Hematopoietic multipotent progenitor cell treated with erythropoietin and hydrocortisone succinate and interleukin-3 and kit ligand, for 6 days (in vitro differentiated cells): Measurements from ENCODE around the gene HEY2.
"Not testable (repeated sequence)": the region's sequence is repeated elsewhere in the genome, so short reads cannot be mapped to it uniquely, and the experiment has no call there.

Source experiments
- DNase-seq: peaks from one replicate; pipeline ENCODE4 v3.0.0-alpha.2; 2015

Gene HEY2

DNA sequence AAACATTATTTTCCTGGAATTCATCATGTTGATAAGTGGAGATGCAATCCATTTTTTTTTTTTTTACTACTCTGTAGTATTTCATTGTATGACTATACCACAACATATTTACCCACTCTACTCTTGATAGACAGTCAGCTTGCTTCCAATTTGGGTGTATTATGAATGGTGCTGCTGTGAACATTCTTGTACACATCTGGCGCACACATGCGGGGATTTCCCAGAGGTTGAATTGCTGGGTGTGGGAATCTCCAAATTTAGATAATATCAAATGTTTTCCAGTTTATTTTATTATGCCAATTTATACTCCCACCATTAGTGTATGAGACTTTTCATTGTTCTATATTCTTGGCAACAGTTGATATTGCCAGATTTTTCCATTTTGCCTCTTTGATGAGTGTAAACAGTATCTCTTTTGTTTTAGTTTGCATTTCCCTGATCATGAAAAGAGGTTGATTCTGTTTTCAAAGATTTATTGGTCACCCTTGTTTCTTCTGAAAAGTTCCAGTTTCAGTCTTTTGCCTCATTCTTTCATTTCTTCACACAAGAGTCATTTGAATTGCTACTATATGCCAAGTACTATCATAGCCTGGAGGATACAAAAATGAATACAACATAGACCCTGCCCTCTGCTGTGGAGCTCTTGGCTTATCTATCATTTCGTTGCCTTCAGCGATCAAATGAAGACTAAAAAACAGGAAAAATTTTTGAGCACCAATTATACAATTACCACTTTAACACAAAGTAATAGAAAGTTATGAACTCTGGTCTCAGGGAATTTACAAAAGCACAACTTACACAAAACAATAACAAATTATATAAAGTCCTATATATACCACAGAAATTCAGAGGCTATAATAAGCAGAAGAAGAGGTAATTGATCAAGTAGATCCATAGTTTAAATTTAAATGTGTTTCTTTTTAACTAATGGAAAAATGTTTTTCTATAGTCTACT is 24.2 kb downstream of the HEY2 start:
- no peak for DNase-seq

GRCh38 chr6:125776107-125776826 is 26.8 kb downstream of the HEY2 start:
- DNase-seq: not testable (repeated sequence)

DNA sequence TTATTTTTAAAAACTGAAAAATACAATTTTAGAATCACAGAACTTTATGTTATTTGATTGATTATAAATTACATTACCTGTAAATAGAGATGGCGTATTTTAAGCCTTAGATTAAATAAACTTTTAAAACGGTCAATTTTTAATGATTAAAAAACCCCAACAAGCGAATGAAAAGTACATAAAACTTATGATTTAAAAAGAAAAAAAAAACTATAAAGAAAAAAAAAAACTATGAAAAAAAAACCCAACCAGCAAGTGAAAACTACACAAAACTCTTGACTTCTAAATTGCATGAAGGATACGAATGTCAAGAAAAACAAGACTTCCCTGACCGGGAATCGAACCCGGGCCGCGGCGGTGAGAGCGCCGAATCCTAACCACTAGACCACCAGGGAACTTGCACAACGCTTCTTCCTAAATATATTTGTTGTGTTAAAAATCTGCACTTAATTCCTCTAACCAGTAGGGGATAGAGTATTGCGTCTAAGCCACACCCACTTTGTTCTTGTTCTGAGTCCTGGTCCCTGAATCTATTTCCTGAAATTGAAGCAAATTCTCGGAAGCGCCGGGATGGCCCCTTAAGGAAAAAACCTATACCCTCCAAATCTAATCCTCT is 30.6 kb downstream of the HEY2 start:
- DNase-seq: peak; percentile 98

DNA sequence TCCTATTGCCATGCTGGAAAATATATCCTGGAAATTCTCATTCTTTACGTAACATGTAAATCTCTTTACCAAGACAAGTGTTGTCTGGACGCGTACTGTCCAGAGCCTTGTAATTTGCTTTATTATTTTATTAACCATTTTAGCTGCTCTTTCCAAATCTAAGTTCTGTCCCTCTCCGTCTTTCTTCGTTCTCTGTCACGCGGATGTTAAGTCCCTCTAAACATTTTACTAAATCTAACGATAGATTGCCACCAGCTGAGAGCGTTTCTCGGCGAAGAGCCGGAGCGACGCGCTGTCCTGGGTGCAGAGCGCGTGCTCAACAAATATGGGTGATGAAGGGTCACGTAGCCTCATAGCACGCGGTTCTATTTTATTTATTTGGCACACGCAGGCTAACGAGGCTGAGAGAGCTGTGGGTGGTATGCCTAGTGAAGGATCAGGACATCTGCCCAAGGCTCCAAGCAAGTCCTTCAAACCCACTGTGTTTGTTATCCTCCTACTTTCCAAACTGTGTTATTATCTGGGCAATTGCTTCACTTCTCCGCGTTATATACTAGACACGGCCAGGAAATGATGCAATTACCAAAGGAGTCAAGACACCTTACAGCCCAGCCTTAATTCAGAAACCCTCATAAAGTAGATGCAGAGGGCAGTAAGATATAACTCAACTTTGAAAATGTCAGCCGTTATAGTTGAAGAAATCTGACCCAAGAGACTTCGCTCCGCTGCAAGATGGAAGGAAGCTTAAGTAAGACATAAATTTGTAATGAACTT is 31.3 kb downstream of the HEY2 start:
- DNase-seq: peak; percentile 87

GRCh38 chr6:125781314-125781868 is 32.0 kb downstream of the HEY2 start:
- peak; percentile 65 for DNase-seq

DNA sequence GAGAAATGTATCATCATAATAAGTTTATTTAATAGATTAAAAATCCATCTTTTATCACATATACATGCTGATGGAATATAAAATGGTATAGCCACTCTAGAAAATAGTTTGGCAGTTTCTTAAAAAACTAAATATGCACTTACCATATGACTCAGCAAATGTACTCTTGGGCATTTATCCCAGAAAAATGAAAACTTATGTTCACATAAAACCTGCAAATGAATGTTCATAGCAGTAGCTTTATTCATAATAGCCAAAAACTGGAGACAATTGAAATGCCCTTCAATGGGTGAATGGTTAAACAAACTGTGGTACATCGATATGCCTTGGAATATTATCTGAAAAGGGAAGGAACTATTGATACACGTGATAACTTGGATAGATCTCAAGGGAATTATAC is 34.9 kb downstream of the HEY2 start:
- no peak for DNase-seq

DNA sequence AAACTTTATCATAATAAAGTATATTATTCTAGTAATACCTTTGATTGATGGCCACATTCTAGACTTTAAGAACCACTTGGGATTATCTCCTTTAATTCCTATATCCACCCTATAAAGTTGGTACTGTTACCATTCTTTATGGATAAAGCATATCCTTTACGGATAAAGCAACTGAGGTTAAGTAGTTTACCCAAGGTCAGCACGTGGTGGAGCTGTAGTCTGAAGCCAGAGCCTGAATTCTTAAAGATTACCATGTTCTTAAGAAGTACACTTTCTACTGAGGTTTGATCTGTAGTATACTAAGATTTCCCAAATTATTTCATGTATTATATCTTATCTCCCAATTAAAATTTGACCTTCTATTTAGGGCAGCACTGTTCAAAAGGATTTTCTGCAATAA is 38.4 kb downstream of the HEY2 start:
- DNase-seq: peak; percentile 76

- peak; percentile 64 for DNase-seq
Measured at GRCh38 chr6:125789167-125789566, 39.7 kb downstream of the HEY2 start.

DNA sequence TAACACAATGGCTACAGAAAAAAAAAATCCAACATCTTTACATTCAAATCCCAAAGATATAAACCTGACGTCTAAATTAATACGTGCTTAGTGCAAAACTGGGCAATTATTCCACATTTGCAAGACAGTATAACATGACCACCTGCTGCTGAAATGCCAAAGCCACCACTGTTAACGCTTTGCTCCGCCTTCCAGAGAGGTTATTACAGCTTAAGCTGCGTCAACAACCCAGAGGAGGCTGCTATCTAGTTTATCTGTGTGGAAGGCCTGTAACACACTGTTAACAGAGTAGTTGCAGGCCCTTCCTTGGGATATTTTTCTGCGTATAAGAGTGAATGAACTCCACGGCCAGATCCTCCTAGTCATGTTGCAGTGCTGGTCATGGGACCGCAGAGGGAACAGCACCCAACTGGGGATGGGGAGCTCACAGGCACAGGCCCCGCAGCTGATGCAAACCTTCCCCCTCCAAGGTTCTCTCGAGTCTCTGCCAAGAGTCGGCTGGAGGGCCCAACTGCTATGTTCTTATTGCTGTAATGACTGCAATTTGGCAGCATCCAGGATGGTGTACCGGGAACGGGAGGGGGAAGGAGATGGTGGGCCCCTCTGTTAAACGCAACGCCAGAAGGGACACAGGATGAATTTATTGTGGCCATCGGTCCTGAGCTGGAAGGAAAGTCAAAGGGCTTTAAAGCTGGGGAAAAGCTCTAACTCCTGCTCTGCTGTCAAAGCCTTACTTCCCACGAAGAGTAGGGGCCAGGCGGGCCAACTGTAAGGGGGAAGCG is 40.3 kb downstream of the HEY2 start:
- peak; percentile 97 for DNase-seq

DNA sequence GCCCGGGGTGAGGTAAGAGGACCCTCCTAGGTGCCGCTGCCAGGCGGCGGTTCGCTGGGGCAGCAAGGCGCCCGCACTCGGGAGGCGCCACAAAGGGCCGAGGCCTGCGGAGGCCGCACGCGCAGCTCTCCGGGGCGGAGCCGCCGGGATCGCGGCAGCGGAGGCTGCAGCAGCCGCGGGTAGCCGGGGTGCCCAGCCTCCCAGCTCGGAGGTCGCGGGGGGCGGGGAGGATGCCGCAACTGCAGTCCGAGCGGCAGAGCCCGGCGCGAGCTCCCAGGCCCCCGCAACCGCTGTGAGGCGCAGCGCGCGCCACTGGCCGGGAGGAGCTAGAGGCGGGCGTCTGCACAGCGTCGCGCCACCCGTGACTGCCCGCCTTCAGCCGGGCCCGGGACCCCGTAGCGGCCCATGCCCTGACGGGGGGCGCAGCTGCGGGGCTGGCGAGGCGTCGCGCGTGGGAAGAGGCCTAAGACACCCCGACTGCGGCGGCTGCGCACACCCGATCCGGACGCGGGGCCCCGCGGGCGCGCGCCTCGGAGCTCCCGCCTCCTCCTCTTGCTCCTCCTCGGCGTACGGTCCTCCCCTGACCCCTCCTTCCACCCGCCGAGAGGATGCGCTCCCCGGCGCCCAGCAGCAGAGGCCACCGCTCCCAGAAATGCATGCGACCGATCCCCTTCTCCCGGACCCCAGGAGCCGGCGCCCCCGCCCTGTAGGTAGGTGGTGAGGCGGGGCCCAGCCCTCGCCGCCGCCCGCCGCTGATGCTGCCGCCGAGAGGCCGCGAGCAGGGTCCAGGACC is 41.1 kb downstream of the HEY2 start, which contains the start of gene NCOA7:
TSS of gene NCOA7 (plus strand) at position 603 of the 793 bp plus-strand sequence. CDS start 24,395 bp downstream, outside the sequence.
- DNase-seq: peak; percentile 84

DNA sequence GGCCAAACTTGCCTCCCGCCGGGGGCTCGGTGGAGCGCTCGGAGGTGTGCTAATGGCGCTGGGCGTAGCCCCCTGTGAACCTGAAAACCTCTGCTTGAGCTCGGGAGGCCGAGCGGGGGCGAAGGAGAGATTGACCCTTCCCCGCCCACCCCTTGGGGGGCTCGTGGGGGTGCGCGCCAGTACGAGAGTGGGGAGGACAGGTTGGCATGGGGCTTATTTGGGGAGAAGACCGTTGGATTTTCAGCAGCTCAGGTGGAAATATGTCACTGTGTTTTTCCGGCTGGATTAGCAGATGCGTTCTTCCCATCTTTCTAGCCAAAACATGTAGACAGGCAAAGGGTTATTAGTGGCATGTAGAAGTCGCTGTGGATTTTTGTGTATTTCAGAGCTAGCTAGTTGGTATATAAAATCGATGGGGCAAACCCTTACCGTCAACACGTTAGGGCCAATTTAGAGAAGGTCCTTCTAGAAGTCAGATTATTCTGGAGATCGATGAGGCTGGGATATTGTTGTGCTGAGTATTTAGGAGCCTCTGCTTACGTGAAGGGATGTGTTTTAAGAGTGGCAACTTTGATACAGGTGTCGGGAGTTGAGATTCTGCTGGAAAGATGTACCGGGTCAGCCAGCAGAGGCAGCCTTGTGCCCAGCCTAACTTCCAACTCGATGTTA is 41.9 kb downstream of the HEY2 start:
- peak; percentile 81 for DNase-seq

DNA sequence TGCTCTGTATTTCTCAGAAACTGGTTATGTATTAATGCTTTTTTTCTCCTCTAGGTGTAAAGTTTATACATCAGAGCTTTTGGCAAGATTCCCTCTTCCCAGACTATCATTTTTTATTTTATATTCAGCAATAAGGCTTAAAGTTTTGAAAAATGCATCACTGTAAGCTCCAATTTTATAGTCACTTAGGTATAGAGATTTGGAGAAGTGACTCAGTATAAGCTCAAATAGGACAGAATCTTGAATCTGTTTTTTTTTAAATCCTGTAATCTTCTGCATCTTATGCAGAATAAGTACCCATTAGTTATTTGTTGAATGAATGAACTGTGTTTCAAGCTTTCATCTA is 42.4 kb downstream of the HEY2 start:
- DNase-seq: no peak

- DNase-seq: no peak
Measured at GRCh38 chr6:125792172-125792571, 42.7 kb downstream of the HEY2 start.

GRCh38 chr6:125792680-125793079 is 43.2 kb downstream of the HEY2 start:
- DNase-seq: no peak

DNA sequence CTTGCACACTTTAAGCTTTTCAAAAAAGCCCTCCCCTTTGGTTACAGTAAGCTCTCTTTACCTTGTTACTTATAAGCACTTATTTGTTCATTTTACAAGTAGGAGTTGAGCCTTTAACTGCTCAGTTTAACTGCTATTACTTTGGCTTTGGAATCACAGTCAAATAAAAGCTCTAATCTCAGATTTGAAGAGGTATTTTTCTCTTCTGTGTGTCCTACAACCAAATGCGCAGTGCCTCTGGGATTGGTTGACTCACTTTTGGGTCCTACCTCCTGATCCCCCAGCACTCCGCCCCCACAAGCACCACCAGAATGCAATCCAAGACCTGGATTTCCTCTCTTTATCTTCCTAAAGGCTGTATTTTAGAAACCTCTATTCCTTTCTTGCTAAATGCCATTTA is 43.8 kb downstream of the HEY2 start:
- DNase-seq: no peak

DNA sequence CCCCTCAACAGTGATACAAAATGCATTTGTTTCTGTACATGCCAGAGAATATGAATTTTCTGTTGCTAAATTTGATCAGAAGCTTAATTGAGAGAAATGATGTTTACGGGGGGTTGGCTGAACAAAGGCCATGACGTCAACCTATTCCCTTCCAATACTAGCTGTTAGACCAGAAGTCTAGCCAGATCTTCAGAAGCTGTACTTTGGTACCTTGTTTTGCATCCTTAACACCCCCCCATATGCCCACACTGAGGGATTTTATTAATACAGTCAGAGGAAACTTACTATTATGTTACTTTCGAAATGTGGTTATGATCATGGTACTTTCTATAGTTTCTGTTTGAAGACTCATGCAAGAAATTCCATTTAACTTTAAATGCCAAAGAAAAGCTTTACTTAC is 44.4 kb downstream of the HEY2 start:
- no peak for DNase-seq

DNA sequence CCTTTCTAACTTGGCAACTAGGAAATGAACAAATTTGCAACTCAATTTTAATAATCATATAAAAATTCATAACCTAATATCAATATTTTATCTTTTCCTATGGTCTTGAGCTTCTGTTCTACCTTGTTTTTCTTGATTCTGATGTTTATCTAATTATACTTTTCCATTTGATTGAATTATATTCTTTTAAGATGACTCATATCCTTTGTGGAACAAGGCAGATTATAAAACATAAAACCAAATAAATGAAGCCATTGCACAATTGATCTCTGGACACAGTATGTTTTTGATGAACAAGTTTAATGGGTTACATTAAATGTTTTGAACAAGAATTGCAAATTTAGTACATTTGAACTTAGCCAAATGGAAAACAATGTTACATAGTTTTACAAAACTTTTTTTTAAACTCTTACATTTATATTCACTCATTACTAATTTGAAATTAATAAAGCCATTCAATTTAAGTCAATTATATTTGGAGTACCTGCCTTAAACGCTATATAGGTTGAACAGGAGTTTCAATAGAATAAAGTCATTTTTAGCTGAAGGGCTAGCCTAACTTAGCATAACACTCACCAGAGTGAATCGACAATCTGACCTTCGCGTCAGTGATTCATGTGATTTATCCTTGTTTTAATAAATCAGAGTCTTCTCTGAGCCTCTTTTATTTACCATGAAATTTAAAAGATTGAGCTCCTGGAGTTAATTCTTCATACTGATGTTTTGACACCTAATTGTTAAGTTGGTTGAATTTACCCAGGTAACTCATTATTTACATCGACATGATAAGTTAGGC is 45.1 kb downstream of the HEY2 start:
- no peak for DNase-seq

DNA sequence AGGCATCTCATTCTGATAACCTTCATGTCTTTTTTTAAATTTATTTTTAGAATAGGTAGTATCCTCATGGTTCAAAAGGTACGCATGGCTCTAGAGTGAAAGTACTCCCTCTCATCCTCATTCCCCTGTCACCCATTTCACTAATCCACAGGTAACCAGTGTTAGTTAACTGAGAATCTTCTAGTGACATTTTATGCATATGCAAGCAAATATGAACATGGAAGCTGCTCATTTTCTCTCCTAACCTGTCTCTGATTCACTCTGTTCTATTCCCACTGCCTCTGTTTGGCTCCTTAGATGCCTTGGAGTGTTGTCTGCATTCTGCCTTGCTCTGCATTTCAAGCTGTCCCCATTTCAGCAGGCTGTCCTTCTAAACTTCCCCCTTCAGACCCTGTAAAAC is 45.9 kb downstream of the HEY2 start:
- DNase-seq: no peak
